Renal cortical epithelial cell (primary cell): ENCODE results near the gene BPIFB6. TPM values are rescaled to one million over a fixed set of nuclear protein-coding genes. Genes with fewer than 3 reads are reported as not detected.
A peak's percentile ranks its signal among the peaks of the same experiment; 100 is the strongest.

Experiments
- DNase-seq: peaks from one replicate; pipeline ENCODE4 v3.0.0-alpha.2; 2011; ENCODE audit warnings: low read depth
- total RNA-seq: library from RNA; depleted of rRNA; stranded (reverse); fragments of >200 nt; gene quantifications from 2 replicates; pipeline ENCODE4 v1.2.3, GENCODE V29; 2014

BPIFB6 gene, protein sequence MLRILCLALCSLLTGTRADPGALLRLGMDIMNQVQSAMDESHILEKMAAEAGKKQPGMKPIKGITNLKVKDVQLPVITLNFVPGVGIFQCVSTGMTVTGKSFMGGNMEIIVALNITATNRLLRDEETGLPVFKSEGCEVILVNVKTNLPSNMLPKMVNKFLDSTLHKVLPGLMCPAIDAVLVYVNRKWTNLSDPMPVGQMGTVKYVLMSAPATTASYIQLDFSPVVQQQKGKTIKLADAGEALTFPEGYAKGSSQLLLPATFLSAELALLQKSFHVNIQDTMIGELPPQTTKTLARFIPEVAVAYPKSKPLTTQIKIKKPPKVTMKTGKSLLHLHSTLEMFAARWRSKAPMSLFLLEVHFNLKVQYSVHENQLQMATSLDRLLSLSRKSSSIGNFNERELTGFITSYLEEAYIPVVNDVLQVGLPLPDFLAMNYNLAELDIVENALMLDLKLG
- total RNA-seq = not detected in 2 replicates

DNA sequence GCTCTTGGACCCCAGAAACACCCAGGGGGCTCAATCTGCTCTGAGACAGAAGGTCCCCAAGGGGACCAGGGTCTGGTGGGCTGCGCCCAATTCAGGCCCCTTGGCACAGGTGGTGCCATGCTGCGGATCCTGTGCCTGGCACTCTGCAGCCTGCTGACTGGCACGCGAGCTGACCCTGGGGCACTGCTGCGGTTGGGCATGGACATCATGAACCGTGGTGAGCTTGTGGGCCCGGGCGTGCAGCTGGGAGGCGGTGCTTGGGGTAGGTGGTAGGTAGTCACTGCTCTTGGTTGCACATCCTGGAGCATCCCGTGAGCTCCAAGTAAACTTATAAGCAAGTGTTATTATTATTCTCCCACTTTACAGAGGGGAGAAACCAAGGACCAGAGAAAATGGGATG, at the start of gene BPIFB6:
Gene BPIFB6, plus strand, starts transcription at position 118 of the 400 bp plus-strand sequence. Its CDS starts 0 bp downstream, at position 118.
- no peak for DNase-seq

DNA sequence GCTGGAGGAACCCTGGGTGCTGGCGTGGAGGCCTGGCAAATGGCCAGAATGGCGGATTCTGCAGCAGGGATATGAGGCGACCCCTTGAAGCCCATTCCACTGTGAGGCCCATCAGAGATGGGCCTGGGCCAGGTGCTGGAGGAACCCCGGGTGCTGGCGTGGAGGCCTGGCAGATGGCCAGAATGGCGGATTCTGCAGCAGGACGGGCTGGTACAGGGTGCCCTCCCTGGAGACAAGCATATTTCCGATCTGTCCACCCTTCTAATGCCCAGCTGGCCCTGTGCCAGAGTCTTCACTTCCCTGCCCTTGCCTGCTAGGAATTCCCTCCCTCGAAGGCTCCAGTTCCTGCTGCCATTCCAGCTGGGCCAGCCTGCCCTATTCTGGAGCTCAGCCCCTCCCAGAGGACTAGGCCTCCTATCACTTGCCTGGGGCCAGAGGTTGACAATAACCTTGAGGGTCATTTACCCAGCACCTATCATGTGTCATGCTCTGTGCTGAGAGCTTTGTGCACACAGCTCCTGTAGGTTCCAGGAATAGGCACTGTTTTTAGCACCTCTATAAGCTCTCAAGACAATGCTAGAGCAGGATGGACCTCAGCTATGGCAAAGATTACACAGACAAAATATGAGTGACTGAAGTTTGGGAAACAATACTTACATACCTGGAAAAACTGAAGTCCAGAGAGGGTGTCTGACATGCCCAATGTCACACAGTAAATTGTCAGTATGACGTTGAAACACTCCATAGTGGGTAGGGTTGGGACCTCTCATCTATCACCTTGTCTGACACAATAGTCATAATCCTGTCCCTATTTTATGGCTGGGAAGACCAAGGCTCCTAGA, 48.6 kb upstream of the BPIFB6 start:
- peak; percentile 6 for DNase-seq

DNA sequence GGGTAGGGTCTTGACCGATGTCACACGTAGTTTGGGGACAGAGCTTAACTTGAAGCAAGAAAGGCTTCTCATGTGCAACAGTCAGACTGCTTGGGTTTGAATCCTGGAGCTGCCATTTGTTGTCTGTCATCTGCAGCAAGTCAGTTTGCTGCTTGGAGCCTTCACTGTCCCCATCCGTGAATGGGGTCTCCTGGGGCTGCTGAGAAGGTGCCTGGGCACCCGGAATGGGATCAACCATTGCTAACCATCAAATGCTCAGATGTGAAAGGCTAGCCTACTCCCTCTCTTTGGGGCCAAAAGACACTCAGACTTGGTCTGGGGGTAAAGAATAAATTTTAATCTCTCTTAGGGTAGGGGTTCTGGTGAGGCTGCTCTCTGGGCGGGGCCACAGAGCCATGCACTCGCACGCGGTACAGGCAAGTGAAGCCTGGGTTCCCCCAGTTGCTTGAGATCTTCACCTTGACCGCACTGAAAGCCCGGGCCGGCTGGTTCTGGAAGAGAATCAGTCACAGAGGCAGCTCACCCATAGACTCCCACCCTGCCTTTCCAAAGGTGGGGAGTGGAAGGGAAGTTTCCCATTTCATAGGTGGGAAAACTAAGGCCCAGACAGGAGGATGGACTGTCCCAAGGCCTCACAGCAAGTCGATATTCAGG, 47.9 kb upstream of the BPIFB6 start:
- no peak for DNase-seq

DNA sequence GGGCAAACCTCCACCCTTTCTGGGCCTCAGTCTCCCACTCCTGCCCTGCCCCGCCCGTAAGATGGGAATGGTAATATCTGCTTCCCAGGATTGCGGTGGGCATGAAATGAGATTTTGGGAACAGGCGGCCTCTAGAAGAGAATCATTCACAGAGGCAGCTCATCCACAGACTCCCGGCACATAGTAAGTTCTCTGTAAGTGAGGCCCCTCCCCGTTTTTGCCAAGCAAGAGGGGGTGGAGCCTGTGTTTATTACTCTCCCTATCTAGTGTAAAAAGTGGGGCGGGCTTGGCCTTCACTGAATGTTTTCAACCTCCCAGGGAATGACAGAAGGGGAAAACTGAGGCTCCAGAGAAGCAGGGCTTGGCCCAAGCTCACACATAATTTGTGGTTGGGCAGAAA, 47.3 kb upstream of the BPIFB6 start:
- no peak for DNase-seq

DNA sequence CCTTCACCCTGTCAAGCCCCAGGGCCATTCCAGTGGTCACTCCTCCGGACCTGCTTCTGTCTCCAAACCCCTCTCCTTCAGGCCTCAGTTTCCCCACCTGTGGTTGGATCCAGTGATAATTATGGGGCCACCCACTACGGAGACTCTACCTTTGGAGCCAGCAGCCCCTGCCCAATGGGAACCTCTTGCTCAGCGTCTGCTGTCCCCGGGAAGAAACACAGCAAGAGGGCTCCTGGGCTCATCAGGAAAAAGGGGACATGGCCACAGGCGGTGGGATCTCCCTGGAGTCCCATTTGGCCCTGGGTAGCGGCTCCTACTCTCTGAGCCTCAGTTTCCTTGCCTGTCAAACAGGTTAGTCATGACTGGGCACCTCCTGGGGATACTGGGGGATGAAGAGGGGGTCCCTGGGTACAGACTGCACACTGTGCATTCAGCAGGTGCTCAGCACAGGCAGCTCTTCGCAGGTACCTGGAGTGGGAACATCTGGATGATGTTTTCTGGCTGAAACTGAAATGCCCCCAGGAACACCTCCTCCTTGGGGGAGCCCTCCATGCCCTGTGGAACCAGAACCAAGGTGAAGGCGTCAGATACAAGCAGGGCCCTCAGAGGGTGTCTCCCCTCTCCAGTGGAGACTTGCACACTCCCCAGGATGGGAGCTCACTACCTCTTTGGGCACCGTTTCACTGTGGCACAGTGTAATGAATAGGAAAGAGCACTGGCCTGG, 46.7 kb upstream of the BPIFB6 start:
- DNase-seq = no peak

DNA sequence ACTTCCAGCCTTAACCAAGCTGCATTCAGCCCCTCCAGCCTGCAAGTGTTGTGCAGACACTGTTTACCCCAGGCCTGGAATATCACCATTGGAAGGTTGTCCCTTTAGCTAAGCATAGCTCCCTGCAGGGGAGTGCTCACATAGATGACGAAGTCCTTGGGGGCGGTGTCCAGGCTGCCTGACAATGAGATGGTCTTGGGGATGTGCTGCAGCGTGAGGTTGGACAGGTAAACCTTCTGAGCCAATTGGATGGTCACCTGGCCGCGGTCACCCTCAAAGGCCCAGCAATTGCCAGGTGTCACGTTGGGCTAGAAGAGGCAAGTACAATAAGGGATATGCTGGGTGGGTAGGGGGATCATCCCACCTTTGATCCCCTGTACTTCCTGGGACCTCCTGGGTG, 45.9 kb upstream of the BPIFB6 start:
- no peak for DNase-seq

DNA sequence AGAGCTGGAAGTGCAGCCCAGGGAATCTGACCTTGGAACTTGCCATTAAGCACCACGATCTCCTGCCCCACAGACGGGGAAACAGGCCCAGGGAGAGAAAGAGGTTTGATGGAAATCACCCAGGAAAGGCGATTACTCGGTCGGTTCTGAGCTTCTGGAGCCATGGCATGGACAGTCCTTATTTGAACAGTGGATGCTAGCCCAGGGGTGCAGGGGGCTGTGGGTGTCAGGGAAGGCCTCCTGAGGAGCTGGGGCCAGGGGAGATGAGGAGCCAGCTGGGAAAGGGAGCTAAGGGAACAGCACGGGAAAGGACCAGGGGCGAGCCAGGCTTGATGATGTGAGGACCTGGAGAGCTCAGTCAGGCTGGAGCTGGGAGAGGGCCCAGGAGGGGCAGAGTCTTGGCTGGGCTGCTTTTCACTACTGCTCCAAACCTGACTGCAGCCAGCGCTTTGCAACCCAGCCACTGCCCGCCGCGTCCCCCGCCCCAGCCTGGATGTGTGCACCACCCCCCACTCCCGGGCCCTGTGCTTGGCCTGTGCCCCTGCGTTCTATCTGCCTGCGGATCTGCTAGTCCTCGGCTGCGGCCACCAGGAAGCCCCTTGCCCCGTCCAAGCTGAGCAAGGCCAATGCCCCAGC, 45.0 kb upstream of the BPIFB6 start:
- DNase-seq = no peak

DNA sequence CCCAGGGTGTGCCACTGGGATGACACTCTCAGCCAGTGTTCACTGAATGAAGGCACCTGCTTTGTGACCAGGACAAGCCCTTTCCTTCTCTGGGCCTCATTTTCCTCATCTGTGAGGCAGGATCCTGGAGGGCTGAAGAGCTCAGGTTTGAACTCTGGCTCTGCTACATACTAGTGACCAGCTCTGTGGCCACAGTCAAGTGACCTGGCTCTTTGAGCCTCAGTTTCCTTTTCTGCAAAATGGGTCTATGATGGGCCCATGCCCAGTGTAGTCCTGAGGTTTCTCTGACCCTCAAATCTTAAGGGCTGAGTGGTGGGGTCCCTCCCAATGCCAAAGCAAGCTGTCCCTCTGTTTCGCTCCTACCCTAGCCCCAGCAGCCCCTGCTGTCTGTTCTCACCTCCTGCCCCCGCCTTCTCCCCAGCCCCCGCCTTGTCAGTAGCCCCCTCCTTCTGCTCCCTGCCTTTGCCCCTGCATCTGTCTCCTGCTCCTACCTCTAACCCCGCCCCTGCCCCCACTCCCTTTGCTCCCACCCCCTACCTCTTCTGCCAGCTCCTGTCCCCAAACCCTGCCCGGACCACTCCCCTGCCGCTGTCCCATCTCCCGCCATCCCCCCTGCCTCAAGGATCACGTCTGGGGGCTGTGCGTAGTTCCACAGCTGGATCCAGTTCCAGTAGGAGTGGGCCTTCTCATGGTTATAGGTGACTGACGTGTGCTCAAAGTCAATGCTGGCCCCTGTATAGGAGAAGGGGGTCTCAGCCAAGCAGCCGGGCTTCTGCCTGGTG, 44.2 kb upstream of the BPIFB6 start:
- DNase-seq = no peak

DNA sequence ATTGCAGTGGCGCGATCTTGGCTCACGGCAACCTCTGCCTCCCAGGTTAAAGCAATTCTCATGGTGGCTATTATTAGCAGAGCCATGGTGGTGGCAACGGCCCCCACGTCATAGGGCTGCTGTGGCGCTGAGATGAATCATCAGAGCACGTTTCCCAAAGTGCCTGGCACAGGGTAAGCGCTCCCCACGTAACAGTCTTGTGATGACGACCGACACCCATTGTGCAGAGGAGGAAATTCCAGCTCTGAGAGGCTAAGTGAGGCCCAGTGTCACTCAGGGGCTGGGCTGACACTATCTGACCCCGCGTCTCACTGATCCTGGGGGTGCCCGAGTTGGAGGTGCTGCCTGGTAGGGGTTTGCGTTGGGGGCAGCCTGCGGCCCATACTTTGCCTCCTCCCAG, 43.4 kb upstream of the BPIFB6 start:
- DNase-seq = no peak

DNA sequence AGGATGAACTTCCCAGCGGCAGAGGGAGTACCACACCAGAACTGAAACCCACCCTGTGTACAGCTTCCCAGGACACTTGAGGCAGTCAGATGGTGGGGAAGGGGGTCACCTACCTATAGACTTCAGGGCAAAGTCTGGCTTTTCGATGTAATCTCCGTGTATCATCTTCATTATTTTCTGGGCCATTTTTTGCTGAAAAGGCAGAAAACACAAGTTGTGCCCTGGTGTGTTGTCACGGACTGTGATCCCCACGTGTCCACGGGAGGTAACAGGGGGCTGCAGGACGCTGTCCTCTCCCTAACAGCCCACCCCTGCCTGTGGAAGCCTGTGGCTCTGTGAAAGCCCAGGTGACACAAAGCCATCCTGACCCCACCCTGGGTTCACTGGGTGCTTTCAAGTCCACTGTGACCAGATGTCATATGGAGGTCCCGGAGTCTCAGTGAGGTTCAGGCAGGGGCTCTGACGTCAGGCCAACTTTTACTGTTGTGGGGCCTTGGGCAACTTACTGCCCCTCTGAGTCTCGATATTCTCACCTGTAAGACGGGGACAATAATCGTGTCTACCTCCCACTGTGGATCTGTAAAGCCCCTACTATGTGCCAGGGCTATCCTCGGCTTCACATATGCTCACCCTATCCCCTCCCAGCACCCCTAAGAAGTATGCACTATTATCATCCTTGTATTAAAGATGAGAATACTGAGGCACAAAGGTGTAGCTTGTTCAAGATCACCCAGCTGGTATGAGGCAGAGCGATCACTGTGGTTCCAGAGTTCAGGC, 41.8 kb upstream of the BPIFB6 start:
- DNase-seq = no peak

DNA sequence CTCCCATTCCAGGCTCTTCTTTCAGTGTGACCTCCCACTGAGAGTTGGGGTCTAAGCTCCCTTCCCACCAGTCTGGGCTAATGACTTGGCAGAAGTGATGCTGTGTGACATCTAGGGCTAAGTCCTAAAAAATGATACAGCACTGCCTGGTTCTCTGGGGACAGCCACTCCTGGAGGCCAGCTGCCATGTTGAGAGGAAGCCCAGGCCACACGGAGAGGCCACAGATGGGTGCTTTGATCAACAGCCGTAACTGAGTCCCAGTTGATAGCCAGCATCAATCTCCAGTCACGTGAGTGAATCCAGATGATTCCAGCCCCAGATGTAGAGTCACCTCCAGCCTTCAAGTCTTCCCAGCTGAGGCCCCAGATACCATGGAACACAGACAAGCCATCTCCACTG, 41.0 kb upstream of the BPIFB6 start:
- no peak for DNase-seq

DNA sequence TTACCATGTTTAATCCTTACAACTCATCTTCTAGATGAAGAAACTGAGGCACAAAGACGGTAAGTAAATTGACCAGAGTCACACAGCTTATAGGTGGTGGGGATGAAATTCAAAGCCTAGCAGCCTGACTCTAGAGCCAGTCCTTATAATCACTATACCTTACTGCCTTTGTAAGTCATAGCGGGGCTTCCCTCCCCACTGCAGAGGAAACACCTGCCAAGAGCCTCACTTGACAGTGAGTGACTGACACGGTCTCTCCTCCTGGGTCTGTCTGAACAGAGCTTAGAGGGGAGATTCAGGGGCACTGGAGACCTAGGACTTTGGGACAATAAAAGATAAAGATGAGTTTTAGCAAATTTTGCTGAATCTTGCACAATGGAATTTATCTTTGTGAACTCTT, 40.1 kb upstream of the BPIFB6 start:
- DNase-seq = no peak

DNA sequence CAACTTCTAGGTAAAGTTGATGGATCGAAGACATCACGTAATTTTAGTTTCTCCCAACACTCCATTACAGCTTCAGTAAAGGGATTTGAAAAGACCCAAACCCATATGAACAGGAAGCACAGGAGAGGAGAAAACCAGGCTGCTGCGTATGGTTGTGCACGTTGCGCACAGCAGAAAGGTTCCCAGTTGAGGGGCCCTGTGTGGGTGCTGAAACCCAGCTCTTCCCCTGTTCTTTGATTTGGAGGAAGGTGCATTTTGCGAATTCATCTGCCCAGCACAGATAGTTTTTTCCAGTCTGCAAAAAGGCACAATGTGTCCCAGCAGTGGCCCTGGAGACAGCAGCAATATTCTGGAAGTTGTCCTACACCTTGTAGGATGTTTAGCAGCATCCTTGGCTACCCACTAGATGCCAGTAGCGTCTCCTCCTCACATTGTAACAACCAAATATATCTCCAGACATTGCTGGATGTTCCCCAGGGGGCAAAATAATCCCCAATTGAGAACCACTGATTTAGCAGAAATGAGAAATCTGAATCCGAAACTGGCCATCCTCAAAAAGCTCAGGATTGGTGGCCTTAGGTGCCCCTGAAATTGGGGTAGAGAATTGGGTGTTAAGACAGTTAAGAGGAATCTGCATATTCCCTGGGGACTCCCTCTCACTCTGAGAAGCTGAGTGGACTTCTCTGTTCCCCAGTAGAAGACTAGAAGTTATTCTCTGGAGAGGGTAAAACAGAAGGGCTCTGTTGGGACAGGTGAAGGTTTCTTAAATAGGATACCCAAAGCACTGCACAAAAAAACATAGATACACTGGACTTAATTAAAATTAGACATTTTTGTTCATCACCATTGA, 39.4 kb upstream of the BPIFB6 start:
- DNase-seq = no peak

DNA sequence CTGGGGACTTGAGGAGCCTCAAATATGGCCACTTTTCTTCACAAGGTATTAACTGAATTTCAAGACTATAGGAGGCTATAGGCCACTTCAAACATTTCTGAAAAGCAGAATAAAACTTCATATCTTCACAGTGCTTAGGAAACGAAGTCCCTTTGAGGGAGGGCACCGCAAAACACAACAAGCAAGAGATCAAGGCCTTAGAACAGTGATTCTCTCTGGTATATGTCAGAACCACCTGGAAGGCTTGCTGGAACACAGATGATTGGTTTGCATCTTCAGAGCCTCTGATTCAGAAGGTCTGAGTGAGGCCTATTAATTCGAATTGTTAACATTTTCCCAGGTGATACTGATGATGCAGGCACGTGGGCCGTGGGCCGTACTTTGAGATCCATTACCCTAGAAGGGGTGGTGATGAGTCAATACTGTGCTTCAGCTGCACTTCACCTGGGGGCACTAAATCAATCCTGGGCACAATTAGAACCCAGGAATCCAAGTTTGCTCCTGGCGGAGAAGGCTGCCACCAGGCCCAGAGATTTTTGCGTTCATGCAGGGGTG, 37.9 kb upstream of the BPIFB6 start:
- no peak for DNase-seq

DNA sequence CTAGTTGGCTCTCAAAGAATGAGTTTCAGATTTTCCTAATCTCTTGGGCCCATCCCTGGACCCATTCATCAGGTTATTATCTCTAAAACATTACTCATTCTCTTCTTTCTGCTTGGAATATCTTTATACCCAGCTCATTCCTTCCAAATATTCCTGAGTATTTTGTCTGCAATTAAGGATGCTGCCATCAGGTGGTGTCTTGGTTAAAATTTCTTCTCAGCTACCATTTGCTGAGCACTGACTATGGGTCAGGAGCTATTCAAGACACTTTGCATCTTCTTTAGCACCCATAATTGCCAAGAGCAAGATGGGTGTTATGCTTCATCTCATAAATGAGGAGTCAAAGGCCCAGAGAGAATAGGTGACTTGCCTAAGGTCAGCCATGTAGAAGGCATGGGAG, 35.6 kb upstream of the BPIFB6 start:
- DNase-seq = no peak

DNA sequence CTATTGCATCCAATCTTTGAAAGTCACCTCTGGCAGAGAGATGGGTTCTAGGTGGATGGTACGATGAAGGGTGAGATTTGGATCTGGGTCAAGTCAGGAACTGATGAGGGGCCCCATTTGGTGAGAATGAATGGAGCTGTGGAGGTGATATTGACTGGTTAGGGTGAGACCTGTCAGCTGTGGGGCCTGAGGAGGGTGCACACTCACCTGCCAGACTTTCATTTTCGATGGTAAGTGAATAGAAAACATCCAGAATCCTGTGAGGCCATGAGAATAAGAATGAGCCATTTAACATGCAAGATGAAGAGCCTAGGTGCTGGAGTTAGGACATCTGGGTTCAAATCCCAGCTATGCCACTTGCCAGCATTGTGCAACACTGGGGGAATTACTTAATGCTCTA, 34.0 kb upstream of the BPIFB6 start:
- DNase-seq = no peak

DNA sequence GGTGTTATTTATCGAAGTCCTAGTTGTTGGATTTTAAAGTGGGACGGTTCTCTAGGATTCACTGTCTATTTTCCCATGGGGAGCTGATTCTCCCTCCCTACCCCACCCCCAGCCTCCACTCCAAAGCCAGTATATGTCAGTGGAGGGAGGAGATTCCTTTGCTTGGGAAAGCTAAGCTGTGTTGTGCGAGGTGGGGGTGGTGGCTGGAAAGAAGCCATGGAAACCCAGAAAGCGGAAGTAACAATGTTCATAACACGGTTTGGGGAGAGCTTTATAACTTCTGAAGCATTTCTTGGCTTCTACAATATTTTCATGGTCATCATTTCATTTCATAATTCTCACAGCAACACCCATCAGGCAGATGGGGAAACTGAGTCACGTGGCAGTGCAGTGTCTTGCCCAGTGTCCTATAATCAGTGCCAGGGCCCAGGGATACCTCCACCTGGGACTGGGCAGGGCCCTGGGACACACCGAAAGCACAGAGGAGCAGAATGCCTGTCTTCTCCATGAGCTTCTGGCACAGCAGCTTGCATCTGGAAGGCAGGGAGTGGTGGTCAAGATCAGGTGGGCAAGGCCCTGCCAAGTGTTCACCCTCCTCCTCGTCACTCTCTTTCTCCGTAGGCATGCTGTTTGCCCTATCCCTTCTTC, 31.7 kb upstream of the BPIFB6 start:
- no peak for DNase-seq
